HG03342 (cell line): Measurements from ENCODE around the gene MRPS27.

Experiments
- ATAC-seq: cut with Tn5 transposase; IDR thresholded peaks from one replicate; pipeline ENCODE4 v1.9.1; 2021; ENCODE audit warnings: mild to moderate bottlenecking, moderate library complexity; ENCODE audit not compliant: unreplicated experiment

MRPS27 gene

GRCh38 chr5:72292411-72292810 is 27.6 kb downstream of the MRPS27 start:
- no peak for ATAC-seq

- no peak for ATAC-seq
These were observed 28.4 kb downstream of the MRPS27 start for GRCh38 chr5:72291601-72292000.

- ATAC-seq = no peak
These were observed 29.5 kb downstream of the MRPS27 start for GRCh38 chr5:72290356-72291133.

- ATAC-seq = no peak
These were observed 31.1 kb downstream of the MRPS27 start for GRCh38 chr5:72288924-72289323.

- ATAC-seq = no peak
These were observed 33.2 kb downstream of the MRPS27 start for GRCh38 chr5:72286798-72287197.

- ATAC-seq = no peak
These were observed 34.6 kb downstream of the MRPS27 start for GRCh38 chr5:72285424-72285821.

- ATAC-seq = no peak
These were observed 35.2 kb downstream of the MRPS27 start for GRCh38 chr5:72284559-72285423.

- no peak for ATAC-seq
These were observed 36.7 kb downstream of the MRPS27 start for GRCh38 chr5:72283358-72283757.

- ATAC-seq = no peak
These were observed 37.2 kb downstream of the MRPS27 start for GRCh38 chr5:72282878-72283277.

- ATAC-seq = no peak
These were observed 38.1 kb downstream of the MRPS27 start for GRCh38 chr5:72281764-72282499.

GRCh38 chr5:72281430-72281763 is 38.6 kb downstream of the MRPS27 start:
- no peak for ATAC-seq

GRCh38 chr5:72280581-72281069 is 39.4 kb downstream of the MRPS27 start:
- ATAC-seq = no peak

GRCh38 chr5:72276219-72276752 is 43.8 kb downstream of the MRPS27 start:
- no peak for ATAC-seq

GRCh38 chr5:72273547-72273946 is 46.5 kb downstream of the MRPS27 start:
- no peak for ATAC-seq

- ATAC-seq = no peak
These were observed 47.6 kb downstream of the MRPS27 start for GRCh38 chr5:72272398-72272797.

GRCh38 chr5:72271702-72272101 is 48.3 kb downstream of the MRPS27 start:
- ATAC-seq = no peak

- ATAC-seq = no peak
These were observed 50.0 kb downstream of the MRPS27 start for GRCh38 chr5:72270037-72270436.

- no peak for ATAC-seq
These were observed 50.6 kb downstream of the MRPS27 start for GRCh38 chr5:72269411-72269780.

GRCh38 chr5:72268753-72269410 is 51.2 kb downstream of the MRPS27 start:
- no peak for ATAC-seq

GRCh38 chr5:72268260-72268659 is 51.8 kb downstream of the MRPS27 start:
- ATAC-seq = no peak

GRCh38 chr5:72267685-72268084 is 52.4 kb downstream of the MRPS27 start:
- no peak for ATAC-seq
